Nephron progenitor cell (in vitro differentiated cells): ENCODE results near the gene SKA3.
"Not testable (repeated sequence)": the region's sequence is repeated elsewhere in the genome, so short reads cannot be mapped to it uniquely, and the experiment has no call there.

Source experiments
- DNase-seq: peaks from one replicate; pipeline ENCODE4 v3.0.0; 2021
- H3K27ac Mint-ChIP-seq: 2 replicates; pipeline ENCODE4 v1.8.0; 2021; ENCODE audit warnings: mild to moderate bottlenecking, moderate library complexity, mixed read lengths
- H3K27me3 Mint-ChIP-seq: 2 replicates; pipeline ENCODE4 v1.8.0; 2021; ENCODE audit warnings: mild to moderate bottlenecking, low read depth, mixed read lengths; ENCODE audit not compliant: poor library complexity
- H3K36me3 Mint-ChIP-seq: 2 replicates; pipeline ENCODE4 v1.8.0; 2021; ENCODE audit warnings: low read depth, mixed read lengths
- H3K4me1 Mint-ChIP-seq: 2 replicates; pipeline ENCODE4 v1.8.0; 2021; ENCODE audit warnings: mixed read lengths
- H3K4me3 Mint-ChIP-seq: 2 replicates; pipeline ENCODE4 v1.8.0; 2021; ENCODE audit warnings: mild to moderate bottlenecking, moderate library complexity, mixed read lengths
- H3K9me3 Mint-ChIP-seq: 2 replicates; pipeline ENCODE4 v1.8.0; 2021; ENCODE audit warnings: mild to moderate bottlenecking, moderate library complexity, mixed read lengths
- CTCF ChIP-seq: fragments of 200-600 bp; sonication (generic); IDR thresholded peaks from 2 replicates; pipeline ENCODE4 v1.5.0; 2021; ENCODE audit warnings: antibody characterized with exemption

The SKA3 gene

GRCh38 chr13:21176215-21176981, at the start of gene SKA3, which contains the start of gene MRPL57:
TSS of gene SKA3 (minus strand) at chr13:21176552. CDS start at chr13:21176477, 75 bp downstream.
TSS of gene MRPL57 (plus strand) at chr13:21176658. CDS start at chr13:21176917, 259 bp downstream.
- no peak for TF ChIP-seq CTCF
- peaks cover 20% of the 10 kb centered on the region for H3K4me1 Mint-ChIP-seq
- H3K27me3 Mint-ChIP-seq, result no peaks in the 10 kb centered on the region
- peaks cover 45% of the 10 kb centered on the region for H3K36me3 Mint-ChIP-seq
- peak within 1 kb of the TSS; percentile 98 for H3K27ac Mint-ChIP-seq
- peak within 1 kb of the TSS; percentile 97 for H3K4me3 Mint-ChIP-seq
- DNase-seq, result peak; percentile 93
- peaks cover 9% of the 10 kb centered on the region for H3K9me3 Mint-ChIP-seq

- Mint-ChIP-seq H3K4me1 (no peaks in the 10 kb centered on the region), H3K27ac (no peak overlapping the region), H3K9me3 (peaks cover 13% of the 10 kb centered on the region), H3K4me3 (no peak overlapping the region), H3K36me3 (no peaks in the 10 kb centered on the region), H3K27me3 (peaks cover 11% of the 10 kb centered on the region)
- TF ChIP-seq CTCF, result no peak
- DNase-seq, result no peak
These were observed 48.7 kb upstream of the SKA3 start for GRCh38 chr13:21225082-21225481.

- H3K4me1 Mint-ChIP-seq, result peaks cover 1% of the 10 kb centered on the region
- H3K27me3 Mint-ChIP-seq, result peaks cover 12% of the 10 kb centered on the region
- TF ChIP-seq CTCF, result no peak
- no peak for DNase-seq
- H3K27ac Mint-ChIP-seq, result no peak overlapping the region
- no peaks in the 10 kb centered on the region for H3K36me3 Mint-ChIP-seq
- peaks cover 13% of the 10 kb centered on the region for H3K9me3 Mint-ChIP-seq
- no peak overlapping the region for H3K4me3 Mint-ChIP-seq
These were observed 44.9 kb upstream of the SKA3 start for GRCh38 chr13:21221268-21221667.

GRCh38 chr13:21219716-21220115, 43.4 kb upstream of the SKA3 start:
- not testable (repeated sequence) for H3K27me3 Mint-ChIP-seq, H3K4me3 Mint-ChIP-seq, H3K27ac Mint-ChIP-seq, H3K4me1 Mint-ChIP-seq, H3K36me3 Mint-ChIP-seq, DNase-seq
- H3K9me3 Mint-ChIP-seq, result peaks cover 13% of the 10 kb centered on the region

GRCh38 chr13:21219036-21219381, 42.7 kb upstream of the SKA3 start:
- Mint-ChIP-seq H3K9me3 (peaks cover 13% of the 10 kb centered on the region), H3K27me3 (peaks cover 7% of the 10 kb centered on the region), H3K36me3 (no peaks in the 10 kb centered on the region), H3K27ac (peak overlapping the region; percentile 46), H3K4me3 (no peak overlapping the region), H3K4me1 (peaks cover 5% of the 10 kb centered on the region)
- no peak for TF ChIP-seq CTCF
- DNase-seq, result no peak

- Mint-ChIP-seq H3K27ac (no peak overlapping the region), H3K36me3 (no peaks in the 10 kb centered on the region), H3K27me3 (peaks cover 7% of the 10 kb centered on the region)
These were observed 42.1 kb upstream of the SKA3 start for GRCh38 chr13:21218351-21219035.

More at GRCh38 chr13:21218351-21219035, 42.1 kb upstream of the SKA3 start:
- H3K4me3 Mint-ChIP-seq, result no peak overlapping the region
- peaks cover 13% of the 10 kb centered on the region for H3K9me3 Mint-ChIP-seq
- H3K4me1 Mint-ChIP-seq, result peaks cover 5% of the 10 kb centered on the region
- no peak for TF ChIP-seq CTCF
- no peak for DNase-seq
